ENCODE data around the gene ARHGEF7.

DNA sequence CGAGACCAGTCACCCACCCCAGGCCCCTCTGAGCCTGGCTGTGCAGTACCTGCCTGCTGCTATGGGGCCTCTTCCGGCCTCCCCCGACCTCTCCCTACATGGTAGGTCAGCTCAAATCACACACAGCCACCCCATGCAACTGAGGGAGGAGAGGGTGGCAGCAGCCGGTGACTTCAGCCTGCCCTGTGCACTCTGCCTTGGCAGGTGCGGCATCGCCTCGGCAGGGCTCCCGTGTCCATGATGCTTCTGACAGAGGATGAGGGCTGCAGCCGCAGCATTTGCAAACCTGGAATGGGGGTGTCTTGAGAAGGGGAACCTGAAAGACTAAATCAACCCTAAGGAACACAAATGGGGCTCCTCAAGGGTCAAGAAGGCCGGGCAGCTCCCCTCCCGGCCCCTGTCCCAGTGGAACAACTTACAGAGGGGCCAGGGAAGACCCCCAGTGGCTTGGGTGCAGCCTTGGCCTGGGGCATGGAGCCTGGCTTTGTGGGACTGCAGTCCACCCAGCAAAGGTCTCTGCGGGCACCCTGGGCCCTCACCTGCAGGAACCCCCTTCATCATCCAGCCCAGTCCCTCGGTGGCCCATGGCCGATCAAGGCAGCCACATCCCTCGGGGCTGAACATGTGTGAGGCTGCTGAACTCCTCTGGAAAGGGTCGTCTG is 212.0 kb downstream of the ARHGEF7 start:
- TF ChIP-seq, protein P1, sequence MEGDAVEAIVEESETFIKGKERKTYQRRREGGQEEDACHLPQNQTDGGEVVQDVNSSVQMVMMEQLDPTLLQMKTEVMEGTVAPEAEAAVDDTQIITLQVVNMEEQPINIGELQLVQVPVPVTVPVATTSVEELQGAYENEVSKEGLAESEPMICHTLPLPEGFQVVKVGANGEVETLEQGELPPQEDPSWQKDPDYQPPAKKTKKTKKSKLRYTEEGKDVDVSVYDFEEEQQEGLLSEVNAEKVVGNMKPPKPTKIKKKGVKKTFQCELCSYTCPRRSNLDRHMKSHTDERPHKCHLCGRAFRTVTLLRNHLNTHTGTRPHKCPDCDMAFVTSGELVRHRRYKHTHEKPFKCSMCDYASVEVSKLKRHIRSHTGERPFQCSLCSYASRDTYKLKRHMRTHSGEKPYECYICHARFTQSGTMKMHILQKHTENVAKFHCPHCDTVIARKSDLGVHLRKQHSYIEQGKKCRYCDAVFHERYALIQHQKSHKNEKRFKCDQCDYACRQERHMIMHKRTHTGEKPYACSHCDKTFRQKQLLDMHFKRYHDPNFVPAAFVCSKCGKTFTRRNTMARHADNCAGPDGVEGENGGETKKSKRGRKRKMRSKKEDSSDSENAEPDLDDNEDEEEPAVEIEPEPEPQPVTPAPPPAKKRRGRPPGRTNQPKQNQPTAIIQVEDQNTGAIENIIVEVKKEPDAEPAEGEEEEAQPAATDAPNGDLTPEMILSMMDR (IDR thresholded peaks at IDR 0.05) = no peak
- no peak for TF ChIP-seq POLR2A (IDR thresholded peaks at IDR 0.05)
